GM19099 (cell line): ENCODE results near the gene DNASE1L1.

Experiments
- POLR2A ChIP-seq: IDR thresholded peaks from 3 replicates; pipeline ENCODE4 v1.6.1; 2011; ENCODE audit warnings: low read depth; ENCODE audit not compliant: insufficient read length; ENCODE audit errors: extremely low read depth

Gene DNASE1L1

DNA sequence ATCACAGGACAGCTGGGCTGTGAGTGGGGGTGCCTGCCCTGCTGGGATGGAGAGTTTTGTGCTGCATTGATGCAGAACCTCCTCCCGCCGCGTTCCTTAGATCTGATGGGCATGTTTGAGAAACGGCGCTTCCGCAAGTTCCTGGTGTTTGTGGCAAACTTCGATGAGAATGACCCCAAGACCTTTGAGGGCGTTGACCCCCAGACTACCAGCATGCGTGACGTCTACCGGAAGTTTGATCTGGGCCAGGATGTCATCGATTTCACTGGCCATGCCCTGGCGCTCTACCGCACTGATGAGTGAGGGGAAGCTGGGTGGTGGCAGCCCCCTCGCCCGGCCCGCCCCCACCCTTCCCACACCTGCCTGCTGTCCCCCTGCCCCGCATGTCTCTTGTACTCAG is 30.8 kb upstream of the DNASE1L1 start:
- TF ChIP-seq POLR2A = no peak

DNA sequence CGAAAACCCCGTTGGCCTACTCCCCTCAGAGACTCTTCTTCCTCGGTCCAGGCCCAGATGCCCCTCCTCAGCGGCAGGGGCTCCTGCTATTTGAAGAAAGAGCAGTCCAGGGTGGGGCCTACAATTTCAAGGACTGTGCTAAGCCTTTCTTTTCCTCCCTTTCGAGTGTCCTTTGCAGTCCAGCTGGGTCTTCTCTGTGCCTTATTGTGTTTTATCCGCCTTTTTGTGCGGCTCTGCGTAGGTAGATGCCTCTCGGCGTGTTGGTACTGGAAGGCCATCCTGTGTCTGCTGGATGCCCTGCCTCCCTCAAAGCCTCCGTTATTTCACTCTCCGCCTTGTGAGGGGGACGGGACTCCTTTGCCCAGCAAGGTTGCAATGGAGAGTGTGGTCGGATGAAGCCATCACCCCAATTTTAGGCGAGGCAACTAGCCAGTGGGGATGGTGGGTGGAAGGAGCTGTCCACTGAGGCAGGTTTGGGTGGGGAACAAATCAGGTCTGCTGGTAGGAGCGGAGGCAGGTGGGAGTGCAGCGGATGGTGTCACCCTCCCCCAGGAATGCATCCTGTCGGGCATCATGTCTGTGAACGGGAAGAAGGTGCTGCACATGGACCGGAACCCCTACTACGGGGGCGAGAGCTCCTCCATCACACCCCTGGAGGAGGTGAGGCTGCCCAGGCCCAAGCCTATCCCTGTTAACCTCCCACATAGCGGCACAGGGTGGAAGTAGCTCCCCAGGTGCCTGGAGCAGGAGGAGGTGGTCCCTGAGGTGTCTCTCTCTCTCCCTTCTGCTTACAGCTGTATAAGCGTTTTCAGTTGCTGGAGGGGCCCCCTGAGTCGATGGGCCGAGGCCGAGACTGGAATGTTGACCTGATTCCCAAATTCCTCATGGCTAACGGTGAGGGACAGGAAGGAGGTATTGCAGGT is 29.2 kb upstream of the DNASE1L1 start:
- no peak for TF ChIP-seq POLR2A

DNA sequence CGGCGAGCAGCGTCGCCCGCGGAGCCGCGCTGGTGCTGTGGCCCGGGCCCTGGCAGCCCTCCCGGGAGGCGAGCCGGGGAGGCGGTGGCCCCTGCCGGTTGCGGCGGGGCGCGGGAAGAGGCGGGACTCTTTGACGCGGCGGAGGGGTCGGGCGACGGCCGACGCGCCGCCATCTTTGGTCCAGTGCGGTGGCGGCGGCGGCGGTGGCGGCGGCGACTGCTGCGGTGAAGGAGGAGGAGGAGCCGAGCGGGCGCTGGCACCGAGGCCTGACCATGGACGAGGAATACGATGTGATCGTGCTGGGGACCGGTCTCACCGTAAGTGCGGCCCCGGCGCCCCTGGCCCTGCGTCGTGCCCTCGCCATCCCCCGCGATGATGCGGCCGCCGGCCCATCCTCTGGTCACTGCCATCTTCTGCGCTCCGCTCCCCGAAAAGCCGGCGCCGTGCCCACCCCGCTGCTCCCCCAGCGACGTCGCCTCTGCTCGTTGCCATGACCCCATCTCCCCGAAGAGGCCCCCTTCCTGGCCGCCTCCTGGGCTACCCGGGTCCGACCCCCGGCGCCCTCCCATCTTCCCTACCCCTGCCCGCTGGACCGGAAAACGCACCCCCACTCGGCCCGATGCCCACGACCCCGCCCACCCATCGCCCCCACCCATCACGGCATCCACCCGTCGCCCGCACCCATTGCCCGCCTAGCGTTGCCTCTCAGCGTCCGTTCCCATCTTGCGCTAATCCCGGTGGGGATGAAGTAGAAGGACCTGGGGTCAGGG is 28.1 kb upstream of the DNASE1L1 start, which contains the start of gene GDI1:
GDI1 (plus strand) TSS at position 172 of the 770 bp plus-strand sequence; CDS start at position 273, 101 bp downstream.
- peak; percentile 51 for TF ChIP-seq POLR2A

DNA sequence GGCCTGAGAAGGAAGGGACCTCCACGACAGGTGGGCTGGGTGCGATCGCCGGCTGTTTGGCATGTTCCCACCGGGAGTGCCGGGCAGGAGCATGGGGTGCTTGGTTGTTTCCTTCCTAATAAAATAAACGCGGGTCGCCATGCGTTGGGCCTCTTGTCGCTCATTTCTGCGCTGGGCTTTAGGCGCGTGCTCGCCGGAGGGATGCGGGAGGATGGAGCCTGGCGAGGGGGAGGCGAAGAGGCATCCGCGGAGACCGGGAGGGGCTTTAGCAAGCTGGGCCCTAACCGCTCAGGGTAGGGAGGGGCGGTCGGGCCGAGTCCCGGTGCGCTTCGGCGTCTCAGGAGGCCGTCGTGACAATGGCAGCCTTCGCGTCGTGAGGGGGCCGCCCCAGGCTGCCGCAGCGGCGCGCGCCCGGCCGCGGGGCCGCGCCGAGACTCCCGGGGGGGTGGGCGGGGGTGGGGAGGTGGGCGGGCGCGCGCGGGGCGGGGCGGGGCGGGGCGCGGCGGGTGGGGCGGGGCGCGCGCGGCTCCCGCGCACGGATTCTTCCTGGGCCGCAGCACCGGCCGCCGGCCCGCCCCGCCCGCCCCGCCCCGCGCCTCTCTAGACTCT is 27.4 kb upstream of the DNASE1L1 start:
- TF ChIP-seq POLR2A = no peak

DNA sequence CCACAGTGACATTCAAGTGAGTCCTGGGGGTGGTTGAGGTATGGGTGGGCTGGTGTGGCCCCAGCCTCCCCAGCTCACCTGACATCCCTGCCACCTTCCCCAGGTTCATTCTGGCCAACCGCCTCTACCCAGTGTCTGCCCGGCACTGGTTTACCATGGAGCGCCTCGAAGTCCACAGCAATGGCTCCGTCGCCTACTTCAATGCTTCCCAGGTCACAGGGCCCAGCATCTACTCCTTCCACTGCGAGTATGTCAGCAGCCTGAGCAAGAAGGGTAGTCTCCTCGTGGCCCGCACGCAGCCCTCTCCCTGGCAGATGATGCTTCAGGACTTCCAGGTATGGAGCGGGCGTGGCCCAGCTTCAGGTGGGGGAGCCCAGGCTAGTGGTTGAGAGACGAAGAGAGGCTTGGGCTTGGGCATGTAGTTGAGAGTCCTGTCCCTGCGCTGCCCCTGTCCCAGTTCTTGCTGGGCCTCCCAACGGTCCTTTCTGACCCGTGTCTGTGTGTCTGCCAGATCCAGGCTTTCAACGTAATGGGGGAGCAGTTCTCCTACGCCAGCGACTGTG is 26.2 kb upstream of the DNASE1L1 start:
- TF ChIP-seq POLR2A = no peak

DNA sequence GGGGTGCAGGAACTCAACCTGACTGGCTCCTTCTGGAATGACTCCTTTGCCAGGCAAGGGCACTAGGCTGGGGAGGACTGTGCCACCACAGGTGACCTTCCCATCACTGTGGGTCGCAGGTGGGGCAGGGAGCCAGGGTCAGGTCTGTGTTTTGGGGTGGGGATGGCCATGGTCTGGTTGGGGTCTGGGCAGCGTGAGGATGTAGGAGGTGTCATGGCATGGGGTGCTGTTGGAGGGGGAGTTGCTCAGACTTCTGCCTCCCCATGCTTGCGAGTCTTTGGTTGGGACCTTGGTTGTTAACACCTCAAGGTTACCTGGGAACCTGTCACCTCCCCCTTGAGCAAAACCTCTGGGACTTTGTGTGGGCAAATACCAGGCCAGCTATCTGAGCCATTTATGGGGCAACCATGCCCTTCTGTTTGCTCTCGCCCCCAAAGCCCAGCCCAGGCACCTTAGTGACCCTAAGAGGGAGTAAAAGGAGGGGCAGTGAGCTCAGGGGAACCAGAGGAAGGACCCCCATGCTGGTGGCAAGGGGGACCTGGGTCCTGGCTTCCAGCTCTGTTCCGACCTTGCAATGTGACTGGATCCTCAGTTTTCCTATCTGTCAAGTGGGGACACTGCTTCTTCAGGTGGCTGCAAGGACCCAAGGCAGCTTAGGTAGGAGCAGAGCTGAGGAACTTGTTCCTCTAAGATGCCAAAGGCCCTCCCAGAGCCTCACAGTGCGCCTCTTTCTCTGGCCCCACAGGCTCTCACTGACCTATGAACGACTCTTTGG is 25.5 kb upstream of the DNASE1L1 start:
- no peak for TF ChIP-seq POLR2A

DNA sequence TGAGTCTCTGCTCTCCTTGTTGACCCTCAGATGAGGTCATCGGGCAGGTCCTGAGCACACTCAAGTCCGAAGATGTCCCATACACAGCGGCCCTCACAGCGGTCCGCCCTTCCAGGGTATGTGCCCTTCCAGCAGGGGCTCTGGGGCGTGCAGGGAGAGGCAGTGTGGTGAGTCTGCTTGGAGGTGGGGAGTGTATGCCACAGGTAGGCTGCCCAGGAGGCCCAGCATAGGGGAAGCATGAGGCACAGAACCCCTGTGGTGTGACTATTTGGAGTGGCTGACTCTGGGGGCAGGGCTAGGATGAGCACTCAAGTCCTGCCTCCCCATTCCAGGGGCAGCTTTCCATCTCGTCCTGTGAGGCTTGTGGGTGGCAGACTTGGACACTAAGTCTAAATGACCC is 24.6 kb upstream of the DNASE1L1 start:
- TF ChIP-seq POLR2A = no peak

DNA sequence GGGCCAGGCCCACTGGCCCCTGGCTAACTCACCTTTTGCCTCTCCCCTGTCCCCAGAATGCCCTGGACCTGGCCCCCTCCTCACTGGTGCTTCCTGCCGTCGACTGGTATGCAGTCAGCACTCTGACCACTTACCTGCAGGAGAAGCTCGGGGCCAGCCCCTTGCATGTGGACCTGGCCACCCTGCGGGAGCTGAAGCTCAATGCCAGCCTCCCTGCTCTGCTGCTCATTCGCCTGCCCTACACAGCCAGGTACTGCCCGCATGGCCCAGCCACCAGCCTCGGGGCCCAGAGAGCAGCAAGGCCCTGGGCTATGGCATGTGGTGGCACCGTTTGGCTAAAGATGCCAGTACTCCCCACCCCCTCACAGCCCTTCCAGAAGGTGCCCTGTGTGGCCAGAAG is 23.2 kb upstream of the DNASE1L1 start:
- no peak for TF ChIP-seq POLR2A

DNA sequence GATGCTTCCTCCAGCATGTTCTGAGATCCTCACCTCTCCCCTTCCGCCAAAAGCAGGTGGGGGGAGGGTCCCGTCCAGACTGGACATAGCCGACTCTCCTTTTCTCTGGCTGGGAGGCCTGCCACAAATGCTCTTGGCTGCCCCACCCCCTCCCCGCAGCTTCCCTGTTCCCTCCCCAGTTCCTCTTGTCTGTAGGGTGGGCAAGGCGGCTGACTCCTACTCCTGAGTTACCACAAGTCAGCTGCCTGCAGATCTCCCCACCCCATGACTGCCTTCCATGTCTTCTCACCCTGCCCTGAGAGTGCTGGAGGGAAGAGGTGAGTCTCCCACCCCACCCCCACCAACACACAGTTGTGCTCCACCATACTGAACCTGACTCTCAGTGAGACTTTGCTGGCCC is 22.3 kb upstream of the DNASE1L1 start:
- TF ChIP-seq POLR2A = no peak

DNA sequence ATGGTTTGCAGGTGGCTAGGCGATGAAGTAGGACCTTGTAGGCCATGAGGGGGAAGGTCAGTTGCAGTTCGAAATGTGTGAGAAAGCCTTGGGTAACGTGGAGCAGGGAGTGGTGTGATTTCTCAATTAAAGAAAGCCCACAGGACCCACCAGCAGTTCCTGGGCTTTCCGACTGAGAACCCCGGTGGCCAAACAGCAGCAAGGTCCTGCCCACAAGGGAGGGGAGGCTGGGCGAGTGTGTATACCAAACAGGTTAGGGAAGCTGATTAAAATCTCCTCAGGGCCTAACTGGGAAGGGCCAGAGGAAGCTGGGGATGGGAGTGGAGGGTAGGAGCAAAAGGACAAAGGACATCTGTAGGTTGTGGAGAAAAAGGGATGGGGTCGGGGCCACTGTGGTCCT is 21.9 kb upstream of the DNASE1L1 start:
- no peak for TF ChIP-seq POLR2A

DNA sequence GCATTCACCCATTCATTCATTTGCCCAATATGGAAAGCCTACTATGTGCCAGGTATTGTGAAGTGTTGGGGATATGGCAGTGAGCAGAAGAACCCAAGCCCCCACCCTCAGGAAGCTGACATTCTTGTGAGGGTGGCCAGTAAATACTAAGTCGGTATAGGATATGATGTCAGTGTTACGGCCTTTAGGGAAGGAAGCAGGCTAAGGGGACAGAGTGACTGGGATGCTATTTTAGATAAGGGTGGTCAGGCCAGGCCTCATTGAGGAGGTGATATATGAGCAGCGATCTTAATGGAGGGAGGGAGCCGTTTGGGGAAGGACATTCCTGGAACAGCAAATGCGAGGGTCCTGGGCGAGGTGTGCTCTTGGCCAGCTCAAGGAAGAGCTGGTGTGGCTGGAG is 21.4 kb upstream of the DNASE1L1 start:
- no peak for TF ChIP-seq POLR2A

DNA sequence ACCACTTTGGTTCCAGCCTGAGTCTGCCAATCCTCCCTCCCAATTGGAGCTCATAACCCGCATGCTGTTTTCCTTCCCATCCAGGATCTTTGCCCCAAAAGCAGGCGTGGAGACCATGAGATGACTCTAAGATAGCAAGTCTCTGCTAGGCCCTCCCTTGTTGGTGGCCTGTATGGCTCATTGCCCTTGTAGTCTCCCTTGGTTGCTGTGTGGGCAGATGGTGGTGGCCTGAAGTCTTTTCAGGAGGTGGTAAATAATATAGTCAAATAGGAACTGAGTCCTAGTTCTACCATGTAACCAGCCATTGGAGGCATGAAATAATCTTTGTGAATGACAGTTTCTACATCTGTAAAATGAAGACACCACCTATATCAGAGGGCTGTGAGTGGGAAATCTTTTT is 20.7 kb upstream of the DNASE1L1 start:
- no peak for TF ChIP-seq POLR2A

DNA sequence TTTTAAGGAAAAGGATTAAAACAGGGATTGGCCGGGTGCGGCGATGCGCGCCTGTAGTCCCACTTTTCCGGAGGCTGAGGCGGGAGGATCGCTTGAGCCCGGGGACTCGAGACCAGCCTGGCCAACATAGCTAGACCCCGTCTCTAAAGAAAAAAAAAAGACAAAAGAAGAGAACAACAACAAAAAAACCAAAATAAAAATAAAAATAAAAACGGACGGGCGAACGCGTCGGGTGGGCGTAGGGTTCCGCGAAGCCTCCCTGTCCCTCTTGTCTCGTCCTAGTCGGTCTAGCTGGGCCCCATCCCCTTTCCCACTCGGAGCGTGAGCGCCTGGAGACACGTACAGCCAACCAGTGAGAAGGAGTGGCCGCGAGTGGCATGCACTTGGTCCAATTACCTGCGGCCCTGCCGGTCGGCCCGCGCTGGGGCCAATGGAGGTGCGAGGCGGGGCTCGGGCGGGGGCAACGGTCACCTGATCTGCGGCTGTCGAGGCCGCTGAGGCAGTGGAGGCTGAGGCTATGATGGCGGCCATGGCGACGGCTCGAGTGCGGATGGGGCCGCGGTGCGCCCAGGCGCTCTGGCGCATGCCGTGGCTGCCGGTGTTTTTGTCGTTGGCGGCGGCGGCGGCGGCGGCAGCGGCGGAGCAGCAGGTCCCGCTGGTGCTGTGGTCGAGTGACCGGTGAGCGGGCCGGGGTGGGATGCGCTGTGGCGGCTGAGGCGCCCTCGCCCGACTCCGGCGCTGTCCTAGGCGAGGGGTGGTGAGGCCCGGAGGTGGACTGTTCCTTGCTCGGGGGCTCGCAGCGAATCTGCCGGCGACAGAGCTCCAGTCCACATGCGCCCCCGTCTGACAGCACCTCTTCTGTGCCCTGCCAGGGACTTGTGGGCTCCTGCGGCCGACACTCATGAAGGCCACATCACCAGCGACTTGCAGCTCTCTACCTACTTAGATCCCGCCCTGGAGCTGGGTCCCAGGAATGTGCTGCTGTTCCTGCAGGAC is 19.4 kb upstream of the DNASE1L1 start, which contains the start of gene ATP6AP1:
ATP6AP1 (plus strand) TSS at position 502 of the 996 bp plus-strand sequence; CDS start at position 518, 16 bp downstream.
- peak; percentile 62 for TF ChIP-seq POLR2A

DNA sequence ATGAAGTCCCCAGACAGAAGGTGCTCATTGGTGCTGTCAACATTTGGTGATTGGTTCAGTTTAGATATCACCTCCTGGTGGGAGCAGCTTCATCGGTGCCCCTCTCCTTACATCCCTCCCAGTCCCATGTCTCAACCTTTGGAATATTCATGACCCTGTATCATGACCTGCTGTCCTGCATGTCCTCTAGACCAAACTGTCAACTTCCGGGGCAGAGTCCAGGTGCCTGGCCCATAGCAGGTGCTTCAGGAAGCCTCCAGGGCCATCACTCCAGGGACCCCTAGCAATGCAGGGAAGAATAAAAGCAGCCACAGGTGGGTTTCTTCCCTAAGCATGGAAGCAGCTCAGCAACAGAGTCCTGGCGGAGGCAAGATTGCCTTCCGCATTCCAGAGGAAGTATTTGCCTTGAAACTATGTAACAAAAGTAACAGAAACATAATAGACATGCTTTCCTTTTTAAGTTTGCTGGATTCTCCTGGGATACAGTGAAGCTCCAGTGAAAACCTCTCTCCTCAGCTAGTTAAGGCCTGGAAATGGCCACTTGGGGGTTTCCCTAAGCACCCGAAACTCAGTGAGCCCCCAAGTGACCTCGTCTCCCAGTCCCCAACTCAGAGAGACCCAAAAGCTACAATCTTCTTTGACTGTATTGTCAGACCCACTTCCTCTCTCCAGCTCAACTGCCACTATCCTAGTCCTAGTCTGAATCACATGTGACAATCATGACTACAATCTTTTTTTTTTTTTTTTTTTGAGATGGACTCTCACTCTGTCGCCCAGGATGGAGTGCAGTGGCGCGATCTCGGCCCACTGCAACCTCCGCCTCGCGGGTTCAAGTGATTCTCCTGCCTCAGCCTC is 18.1 kb upstream of the DNASE1L1 start:
- no peak for TF ChIP-seq POLR2A
